Measurements from ENCODE around the gene BACH2.

BACH2 gene

DNA sequence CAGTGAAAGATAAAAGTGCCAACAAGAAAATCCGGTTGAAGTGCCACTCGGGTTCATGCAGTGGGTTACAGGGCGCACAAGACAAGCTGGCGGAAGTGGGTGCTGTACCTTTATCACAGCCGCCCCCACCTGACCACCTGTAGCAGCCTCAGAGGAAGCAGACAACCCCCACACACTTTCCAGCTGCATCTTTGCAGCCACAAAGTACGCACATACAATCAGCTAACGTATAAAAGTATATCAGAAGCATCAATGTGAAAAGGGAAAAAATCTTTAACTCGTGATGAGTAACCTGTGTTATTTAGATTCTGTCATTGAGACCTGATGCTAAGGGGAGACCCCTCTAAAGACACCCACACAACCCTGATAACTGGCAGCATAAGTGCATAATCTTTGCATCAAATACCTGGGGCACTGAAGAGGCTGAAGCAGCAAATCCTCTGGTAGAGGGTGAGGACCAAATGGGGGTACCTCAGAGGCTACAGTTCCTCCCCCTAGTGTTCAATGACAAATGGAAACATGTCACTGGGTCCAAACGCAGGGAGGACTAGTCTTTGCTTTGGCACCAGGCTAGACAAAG is 22.1 kb downstream of the BACH2 start:
- DNase-seq = no peak

DNA sequence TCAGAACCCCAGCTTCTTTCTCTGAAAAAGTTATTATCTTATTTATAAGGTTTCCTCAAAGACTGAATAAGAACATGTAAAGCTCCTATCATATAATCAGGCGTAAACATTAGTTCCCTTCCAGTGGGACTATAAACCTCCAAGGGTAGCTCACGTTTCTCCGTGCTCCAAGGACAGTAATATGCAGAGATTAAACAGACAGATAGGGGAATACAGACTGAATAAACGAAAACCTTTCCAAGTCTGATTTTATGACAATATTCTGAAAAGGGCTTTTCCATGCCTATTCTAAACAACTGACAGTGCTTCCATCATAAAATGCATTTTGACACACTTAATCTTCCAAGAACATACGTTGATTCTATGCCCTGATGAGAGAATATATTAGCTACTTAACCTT is 22.8 kb downstream of the BACH2 start:
- no peak for DNase-seq

DNA sequence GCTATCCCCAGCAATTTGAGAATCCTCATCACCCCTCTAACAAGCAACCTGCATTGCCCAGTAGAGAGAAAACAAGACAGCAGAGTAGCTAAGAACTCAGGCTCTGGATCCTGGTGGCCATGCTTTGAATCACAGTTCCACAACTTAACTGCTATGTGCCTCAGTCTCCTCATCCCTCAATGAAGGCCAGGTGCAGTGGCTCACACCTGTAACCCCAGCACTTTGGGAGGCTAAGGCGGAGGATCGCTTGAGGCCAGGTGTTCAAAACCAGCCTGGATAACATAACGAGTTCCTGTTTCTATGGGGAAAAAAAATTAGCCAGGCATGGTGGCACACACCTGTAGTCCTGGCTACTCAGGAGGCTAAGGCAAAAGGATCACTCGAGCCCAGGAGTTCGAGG is 23.7 kb downstream of the BACH2 start:
- no peak for DNase-seq

DNA sequence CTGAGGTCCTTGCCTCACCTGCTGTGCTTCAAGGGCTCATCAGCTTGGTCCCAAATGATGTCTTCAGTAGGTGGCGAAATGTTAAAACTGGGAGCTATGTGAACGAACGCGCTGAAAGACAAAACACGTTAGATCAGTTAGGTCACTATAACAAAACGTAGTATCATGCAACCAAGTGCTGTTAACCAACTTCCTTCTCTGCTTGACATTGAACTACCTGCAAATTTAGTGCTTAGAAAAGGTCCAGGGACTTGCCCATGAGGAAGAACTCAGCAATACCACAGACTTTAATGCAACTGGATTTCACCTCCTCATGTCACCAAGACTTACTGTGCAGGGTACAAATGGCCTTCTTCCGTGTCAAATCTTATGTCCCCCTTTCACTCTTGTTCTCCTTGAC is 24.8 kb downstream of the BACH2 start:
- no peak for DNase-seq

DNA sequence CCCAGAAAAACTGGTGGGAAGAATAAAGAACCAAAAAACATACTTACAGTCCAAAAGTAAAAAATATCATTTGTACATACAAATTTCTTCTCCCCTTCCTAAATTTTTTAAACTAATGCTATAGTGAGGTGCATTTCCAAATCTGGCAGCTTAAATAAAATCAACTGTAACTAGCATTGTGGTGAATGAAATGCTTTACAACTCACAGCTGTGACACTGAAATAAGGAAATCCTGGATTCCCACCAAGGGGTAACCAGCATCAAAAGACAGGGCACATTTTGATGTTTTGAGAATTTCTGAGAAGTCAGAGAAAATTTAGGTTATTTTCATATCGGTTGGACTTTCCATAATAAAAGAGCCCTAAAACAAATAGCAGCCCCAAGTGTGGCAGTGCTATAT is 27.3 kb downstream of the BACH2 start:
- no peak for DNase-seq

DNA sequence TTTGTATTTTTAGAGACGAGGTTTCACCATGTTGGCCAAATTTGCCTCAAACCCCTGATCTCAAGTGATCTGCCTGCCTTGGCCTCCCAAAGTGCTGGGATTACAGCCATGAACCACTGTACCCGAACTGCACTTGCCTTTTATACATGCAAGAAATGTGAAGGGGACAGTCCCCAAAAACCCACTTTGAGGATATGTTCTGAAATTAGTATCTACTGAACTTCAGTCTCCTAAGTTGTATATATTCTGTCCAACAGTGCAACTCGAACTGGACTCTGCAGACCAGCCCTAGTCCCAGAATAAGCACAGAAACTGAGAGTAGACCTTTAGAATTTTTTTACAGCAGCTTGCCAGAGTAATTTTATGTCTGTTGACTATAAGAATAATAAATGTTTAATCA is 28.5 kb downstream of the BACH2 start:
- no peak for DNase-seq

DNA sequence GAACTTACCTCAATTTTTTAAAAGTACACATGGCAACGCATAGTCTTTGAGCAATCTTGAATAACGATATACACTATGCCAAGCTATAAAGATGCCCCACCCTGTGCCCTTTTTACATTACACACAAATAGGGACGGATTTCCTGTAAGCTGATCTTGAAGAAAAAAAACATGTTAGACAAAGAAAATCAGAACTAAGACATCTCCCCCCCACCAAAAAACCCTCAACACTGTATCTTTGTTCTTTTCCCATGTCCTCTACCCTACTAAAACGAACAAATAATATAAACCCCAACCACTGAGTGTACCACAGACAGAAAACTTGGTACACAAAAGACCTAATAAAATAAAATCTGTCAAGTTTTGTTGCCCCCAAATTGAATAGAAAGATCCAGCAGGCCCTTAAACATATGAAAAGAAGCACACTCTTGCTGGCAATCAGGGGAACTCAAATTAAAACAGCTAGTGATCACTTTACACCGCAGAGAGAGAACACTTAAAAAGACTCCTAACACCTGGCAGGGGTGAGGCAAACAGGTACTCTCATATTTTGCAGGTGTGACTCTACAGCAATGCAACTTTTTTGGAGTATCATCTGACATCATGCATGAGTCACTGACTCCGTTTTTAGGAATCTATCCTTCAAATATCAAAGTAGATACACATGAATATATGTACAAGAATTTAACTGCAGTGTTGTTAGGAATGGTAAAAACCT is 29.6 kb downstream of the BACH2 start:
- no peak for DNase-seq

DNA sequence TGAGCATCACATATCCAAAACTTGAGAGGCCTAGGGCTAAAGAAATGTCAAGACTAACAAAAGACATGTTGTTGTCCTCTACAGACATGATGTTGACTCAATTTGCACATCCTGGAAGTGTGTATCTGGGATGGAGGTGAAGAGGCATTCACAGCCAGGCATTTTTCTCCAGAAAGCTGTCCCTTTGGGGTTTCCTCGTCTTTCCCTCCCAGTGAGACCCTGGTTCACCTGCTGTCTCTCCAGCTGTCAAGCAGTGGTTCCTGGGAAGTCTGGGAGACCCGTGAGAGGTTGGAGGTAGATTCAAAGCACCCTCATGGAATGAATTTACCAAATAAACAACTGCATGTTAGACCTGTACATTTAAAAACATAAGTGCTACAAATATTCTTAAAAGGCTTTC is 32.1 kb downstream of the BACH2 start:
- no peak for DNase-seq

DNA sequence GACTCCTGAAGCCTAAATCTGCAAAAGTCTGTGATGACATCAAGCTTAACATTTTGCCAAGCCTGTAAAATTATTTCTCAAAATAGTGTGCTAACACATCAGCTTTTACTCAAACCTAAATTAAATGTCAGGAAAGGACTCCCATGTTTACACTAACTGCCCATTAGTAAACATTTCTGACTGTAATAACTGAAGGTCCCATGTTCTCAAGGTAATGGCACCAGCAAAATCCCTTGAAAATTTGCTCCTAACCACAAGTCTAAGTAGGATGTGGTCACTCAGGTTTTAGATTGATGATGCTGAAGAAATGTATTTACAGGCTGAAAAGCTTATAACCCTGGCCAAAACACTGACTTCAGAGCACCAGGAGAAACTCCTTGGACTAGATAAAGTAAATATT is 33.0 kb downstream of the BACH2 start:
- no peak for DNase-seq

DNA sequence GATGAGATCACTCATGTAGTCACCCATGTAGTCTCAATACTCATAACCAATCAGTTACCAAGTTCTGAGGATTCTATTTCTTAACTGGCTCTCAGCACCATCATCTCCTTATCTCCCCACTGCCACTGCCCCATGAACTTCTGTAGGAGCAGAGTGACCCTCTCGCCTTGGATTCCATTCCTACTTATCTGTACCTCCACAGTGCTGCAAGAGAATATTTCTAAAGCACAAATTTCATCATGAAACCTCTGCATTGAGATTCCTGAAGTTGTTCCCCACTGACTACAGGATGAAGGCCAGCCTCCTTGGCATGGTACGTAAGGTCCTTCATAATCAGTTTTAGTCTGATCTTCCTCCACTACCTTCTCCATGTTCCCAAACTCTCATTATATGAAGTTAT is 34.8 kb downstream of the BACH2 start:
- DNase-seq = no peak

DNA sequence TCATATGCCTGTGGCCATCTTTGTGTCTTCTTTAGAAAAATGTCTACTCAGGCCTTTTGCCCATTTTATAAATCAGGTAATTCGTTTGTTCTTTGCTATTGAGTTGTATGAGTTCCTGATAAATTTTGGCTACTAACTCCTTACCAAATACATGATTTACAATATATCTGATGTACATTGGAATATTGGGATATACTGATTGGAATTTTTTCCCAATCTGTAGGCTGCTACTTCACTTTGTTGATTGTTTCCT is 39.2 kb downstream of the BACH2 start:
- no peak for DNase-seq

DNA sequence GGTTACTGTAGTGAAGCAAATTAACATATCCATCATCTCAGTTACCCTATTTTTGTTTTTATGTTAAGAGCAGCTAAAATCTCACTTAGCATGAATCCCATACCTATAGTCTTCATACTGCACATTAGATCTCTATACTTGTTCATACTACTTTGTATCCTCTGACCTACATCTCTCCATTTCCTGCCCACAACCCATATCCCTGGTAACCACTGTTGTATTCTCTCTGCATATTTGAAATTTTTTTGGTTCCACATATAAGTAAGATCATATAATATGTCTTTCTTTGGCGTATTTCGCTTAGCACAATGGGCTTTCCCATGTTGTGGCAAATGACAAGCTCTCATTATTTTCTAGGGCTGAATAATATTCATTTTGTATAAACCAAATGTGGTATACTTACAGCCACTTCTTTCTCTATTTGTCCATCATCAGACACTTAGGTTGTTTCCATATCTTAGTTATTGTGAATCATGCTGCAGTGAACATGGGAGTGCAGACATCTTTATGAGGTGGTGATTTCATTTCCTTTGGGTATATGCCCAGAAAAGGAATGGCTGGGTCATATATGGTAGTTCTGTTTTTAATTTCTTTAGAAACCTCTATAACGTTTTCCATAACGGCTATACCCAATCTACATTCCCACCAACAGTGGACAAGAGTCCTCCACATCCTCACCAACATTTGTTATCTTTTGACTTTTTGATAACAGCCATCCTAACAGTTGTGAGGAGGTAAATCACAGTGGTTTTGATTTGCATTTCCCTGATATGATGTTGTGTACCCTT is 39.8 kb downstream of the BACH2 start:
- DNase-seq = no peak

DNA sequence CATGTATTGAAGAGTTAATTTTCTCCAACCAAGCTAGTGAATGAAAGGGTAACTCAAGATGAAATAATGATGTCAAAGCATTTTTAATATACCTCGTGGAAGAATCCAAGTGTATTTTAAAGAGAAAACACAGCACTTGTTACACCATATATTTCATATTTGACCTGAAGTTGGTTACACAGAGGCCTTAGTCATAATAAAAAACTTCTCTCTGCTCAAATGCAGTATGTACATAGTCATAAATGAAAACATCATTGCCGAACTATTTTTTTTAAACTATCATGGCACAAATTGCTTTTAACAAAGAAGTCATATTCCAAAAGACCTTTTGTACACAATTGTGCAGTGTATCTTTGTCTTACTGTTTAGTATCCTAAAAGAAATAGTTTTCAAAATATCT is 43.0 kb downstream of the BACH2 start:
- DNase-seq = no peak

DNA sequence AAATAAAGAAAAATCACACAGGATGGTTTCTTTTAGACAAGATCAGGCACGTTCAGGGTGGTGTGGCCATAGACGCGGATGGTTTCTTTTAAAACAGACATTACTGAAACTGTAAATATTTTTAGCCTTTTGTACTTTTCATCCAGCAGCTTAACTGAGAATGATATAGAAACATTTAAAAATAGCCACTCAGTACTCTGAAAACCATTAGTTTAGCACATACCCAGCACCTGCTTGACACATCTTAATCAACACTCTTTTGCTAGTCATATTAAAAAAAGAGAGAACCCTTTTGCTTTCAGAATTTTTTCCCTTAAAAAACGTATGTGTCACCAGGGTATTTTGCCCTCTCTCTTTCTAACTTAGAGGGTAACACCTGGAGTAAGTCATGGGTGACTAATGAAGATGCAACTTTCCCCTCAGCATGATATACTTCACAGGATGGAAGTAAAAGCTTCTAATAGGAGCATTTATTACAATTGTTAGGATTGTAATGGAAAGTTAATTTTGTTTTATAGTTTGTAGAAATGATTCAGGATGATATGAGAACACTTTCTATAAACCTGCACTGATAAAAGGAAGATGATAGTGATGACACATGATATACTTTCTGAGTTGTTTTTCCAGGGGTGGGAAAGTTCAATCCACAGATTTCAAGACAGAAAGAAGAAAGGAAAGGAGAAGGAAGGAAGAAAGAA is 45.2 kb downstream of the BACH2 start:
- no peak for DNase-seq

DNA sequence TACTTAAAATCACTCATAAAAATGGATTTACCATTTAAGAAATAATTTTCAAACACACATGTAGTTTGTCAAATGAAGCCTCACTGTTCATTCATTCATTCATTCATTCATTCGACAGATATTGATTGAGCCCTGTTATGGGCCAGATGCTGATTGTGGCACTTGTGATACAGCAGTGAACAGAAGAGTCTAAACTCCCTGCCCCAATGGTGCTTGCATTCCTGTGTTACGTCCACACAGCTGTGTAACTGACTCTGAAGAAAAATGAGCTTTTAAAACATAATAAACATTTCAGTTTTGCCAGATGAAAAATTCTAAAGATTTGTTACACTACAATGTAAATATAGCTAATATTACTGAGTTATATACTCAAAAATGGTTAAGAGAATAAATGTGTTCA is 46.2 kb downstream of the BACH2 start:
- DNase-seq = no peak

DNA sequence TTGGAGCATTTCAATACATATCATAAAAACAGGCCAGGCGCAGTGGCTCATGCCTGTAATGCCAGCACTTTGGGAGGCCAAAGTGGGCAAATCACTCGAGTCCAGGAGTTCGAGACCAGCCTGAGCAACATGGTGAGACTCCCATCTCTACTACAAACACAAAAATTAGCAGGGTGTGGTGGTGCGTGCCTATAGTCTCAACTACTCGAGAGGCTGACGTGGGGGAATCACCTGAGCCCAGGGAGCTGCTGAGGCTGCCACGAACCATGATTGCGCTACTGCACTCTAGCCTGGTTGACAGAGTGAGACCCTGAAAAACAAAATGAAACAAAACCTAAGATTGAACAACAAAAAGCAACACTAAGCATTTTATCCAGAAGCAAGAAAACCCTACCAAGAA is 47.2 kb downstream of the BACH2 start:
- DNase-seq = no peak

DNA sequence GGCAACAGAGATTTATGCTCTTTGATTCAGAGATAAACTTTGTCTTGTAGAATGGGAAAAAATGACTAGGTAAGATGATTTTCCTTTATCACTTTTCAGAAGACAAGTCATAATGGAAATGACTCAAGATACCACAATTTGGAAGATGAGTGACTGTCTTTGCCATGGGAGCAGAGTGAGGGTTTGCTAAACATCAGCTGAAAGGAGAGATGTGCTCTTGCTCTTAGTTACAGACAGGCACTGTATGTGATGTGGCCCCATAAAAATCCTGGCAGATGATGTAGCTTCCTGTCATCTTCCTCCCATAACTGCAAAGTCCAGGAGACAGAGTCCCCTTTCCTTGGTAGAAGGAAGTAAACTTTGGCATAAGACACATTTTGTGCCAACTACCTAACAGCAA is 47.6 kb downstream of the BACH2 start:
- DNase-seq = no peak

DNA sequence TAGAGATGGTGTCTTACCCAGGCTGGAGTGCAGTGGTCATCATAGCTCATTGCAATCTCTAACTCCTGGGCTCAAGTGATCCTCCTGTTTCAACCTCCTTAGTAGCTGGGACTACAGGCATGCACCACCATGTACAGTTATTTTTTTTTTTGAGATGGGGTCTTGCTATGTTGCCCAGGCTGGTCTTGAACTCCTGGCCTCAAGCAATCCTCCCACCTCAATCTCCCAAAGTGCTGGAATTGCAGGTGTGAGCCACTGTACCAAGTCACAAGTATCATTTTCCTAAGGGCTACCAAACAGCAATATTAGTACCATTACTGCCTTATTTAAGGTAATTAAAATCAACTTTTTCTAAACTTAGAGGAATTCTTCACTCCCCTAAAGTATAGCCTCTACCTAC is 49.4 kb downstream of the BACH2 start:
- DNase-seq = no peak

DNA sequence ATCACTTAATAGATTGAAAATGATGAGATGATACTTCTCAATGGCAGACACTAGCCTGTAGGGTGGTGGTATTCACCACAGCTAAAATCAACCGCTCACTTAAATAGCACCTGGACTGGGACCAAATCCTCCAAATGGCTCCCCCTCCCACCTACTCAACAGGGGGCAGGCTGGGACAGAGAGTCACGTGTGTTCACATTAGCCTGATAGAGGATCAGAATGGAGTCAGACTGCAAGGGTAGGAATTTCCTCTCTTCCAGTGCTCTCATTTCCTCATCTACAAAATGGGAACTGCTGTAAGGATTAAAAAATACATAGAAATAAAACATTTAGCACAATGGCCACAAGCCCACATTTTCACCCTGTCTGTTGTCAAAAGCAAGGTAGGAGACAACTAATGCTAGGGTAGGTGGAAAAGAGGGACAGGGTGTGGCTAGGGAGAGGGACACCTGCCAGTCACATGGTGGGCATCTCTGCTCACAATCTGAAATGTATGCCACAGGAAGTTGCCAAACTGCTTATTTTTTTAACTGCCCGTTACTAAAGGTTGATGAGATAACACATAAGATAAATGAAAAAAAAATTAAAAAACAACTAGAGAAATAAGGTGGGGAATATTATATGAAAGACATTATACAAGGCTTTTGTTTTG is 55.3 kb downstream of the BACH2 start:
- DNase-seq = peak; percentile 33 to 44

DNA sequence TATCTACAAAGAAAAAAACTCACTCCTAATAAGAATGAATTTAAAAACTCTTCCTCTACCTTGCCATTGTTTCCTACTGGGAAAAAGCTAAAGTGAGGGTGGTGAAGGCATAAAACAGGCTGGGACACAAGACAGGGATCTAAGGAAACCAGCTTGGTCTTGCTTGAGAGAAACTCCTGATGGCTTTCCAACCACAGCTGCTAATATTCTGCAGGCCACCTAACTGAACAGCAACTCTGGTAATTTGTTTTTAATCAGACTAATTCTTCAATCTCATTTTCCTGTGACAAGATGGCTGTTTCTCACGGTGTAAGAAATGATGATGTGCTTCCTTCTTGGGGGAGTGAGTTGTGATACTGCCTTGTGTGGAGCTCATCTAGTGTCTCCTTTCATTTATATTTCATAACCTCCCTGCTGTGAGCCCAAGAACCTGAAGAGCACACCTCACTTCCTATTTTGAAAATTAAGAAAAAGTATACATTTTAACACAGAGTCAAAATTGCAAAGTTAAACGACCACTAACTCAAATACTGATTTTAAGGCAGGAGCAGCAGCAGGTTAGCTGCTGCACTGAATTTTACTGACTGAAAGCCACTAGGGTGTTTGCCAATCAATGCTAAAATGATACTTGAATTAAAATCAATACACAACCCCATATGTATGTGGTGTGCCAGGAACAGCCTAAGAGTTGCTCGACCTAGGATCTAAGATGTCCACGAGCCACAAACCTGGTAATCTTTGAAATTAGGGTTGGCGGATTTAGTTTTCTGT is 58.0 kb downstream of the BACH2 start:
- DNase-seq = no peak

DNA sequence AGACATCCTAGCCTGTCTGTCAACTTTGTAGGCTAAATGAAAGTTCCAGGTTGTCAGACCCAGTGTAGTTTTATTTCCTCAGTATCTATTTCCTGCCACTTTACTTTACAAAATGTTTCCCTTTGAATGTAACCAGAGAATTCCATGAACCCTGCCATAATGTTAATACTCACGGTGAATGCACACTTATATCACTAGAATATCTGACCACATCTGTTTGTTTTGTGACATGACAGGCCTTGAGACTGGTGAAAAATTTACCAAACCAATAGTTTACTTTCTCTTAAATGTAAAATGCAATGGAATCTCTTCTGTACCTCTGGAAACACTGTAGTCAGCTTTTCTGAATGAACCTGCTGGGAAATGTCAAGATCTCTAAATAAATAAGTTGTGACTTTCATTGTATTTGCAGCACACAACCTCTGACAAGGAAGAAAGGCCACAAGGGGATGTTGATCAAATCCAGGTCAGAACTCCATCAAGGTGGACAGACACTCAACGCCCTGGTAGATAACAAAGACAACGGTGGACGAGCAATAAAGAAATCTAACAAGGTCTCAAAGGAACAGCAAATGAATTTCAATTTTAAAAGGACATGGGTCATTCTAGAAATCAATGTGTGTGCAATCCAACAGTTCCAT is 59.2 kb downstream of the BACH2 start:
- DNase-seq = no peak

DNA sequence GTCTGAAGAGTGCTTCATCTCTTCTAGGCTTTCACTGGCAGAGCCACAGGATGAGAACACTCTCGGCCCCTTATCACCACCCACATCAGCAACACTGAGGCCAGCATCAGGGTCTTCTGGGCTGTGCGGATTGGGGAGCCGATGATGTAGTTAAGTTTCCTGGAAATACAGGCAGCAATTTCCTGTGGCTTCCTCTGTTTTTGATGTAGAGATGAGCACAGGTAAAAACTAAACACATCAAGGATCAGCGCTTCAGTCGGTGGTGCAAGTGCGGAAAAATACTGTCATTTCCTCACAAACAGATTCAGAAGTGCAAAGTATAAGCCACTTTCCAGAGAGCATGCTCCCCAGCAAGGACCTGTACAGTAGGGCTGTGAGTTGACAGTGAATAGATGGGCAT is 62.6 kb downstream of the BACH2 start:
- DNase-seq = no peak
